Heart left ventricle (tissue), 13 donors: ENCODE results near the gene DEFB132.

Experiments
- CTCF ChIP-seq, 12 donors: fragments of 200-600 bp; sonication (generic) in 4 of 12; IDR thresholded peaks; one replicate each; pipeline versions ENCODE4 v1.5.0 to v1.8.0; 2018 to 2022; ENCODE audit warnings: antibody characterized with exemption in 12 of 12, mild to moderate bottlenecking in 5 of 12
- POLR2A ChIP-seq, 2 donors: fragments of 450-650 bp; IDR thresholded peaks; one replicate each; pipeline ENCODE4 v1.6.1; 2017; ENCODE audit warnings: antibody characterized with exemption in 2 of 2, mild to moderate bottlenecking in 2 of 2, moderate library complexity in 2 of 2
- donor health status: ischemic (EF 13 %, LVEDD 7.1; RV severe dilation, severe dysfunction).
- donor health status: DM: no; HTN: yes; CAD: no.
- donor health status: DM: no; HTN: no; CAD: no.
- donor health status: ischemic (EF 25% LVEDD 6.9; RV normal size, moderate dysfunction).
- donor health status: ischemic (EF 25% LVEDD 5.7; RV mildly dilated, moderate dysfunction).
- donor health status: ischemic (EF 35%, LVEDD 5.7; RV mildly dilated, moderate dysfunction).
- donor health status: nonischemic (EF 11% LVEDD 7.7; RV severe dilation, severe dysfunction).
- donor health status: DM: yes; HTN: yes; CAD: no.
- donor health status: PGD.
- donor health status: ischemic (EF 29% LVEDD 5.4; RV normal size, mild dysfunction).
- donor health status: nonischemic (EF 23%, LVEDD 6.1; RV moderate dilation, normal function).

DNA sequence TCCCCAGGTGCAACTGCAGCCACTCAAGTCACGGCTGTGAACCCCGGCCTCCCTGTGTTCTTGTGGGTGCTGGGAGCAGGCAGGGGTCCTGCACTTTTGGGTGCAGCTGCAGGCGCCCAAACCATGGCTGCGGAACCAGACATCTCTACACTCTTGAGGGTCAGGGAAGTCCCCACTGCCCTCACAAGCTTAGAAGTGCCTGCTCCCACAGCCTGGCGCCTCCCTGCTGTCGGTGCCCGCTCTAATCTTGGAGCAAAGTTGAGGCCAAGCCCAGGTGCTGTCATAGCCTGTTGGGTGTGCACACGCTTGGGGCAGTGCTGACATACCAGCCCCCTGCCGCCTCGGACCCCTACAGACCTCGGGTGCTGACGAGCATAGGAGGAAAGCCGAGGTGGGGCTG, 6.2 kb downstream of the DEFB132 start:
- TF ChIP-seq CTCF (IDR thresholded peaks at IDR 0.05) (no peak), POLR2A (IDR thresholded peaks at IDR 0.05) (no peak)
